Skeletal muscle tissue (tissue), 4 donors: Measurements from ENCODE around the gene TMBIM4. TPM values are rescaled to one million over a fixed set of nuclear protein-coding genes. Genes with fewer than 3 reads are reported as not detected.
"Not testable (repeated sequence)": the region's sequence is repeated elsewhere in the genome, so short reads cannot be mapped to it uniquely, and the experiment has no call there.

Source experiments
- H3K27ac ChIP-seq: one replicate; pipeline ENCODE4 v1.7.0; 2013; ENCODE audit warnings: mild to moderate bottlenecking, low read depth, low read length, inconsistent platforms
- H3K27me3 ChIP-seq, 3 donors: one replicate each; pipeline ENCODE4 v1.7.0; 2013; ENCODE audit warnings: low read length in 3 of 3; ENCODE audit not compliant: control insufficient read depth in 3 of 3, insufficient read depth in 3 of 3
- H3K36me3 ChIP-seq, 3 donors: one replicate each; pipeline ENCODE4 v1.7.0; 2013; ENCODE audit warnings: low read length in 3 of 3; ENCODE audit not compliant: control insufficient read depth in 3 of 3, insufficient read depth in 3 of 3
- H3K4me1 ChIP-seq, 3 donors: one replicate each; pipeline ENCODE4 v1.7.0; 2013; ENCODE audit warnings: low read length in 3 of 3, mild to moderate bottlenecking in 3 of 3; ENCODE audit not compliant: control insufficient read depth in 3 of 3, insufficient read depth in 3 of 3
- H3K4me3 ChIP-seq, 3 donors: one replicate each; pipeline ENCODE4 v1.7.0; 2013; ENCODE audit warnings: low read length in 3 of 3
- H3K9ac ChIP-seq, 3 donors: one replicate each; pipeline ENCODE4 v1.7.0; 2013; ENCODE audit warnings: low read length in 3 of 3, mild to moderate bottlenecking in 3 of 3, moderate library complexity in 2 of 3, low read depth in 1 of 3
- H3K9me3 ChIP-seq, 3 donors: one replicate each; pipeline ENCODE4 v1.7.0; 2013; ENCODE audit warnings: low read length in 3 of 3; ENCODE audit not compliant: control insufficient read depth in 3 of 3
- total RNA-seq: library from RNA; depleted of rRNA; stranded (reverse); fragments of >200 nt; gene quantifications from one replicate; pipeline ENCODE4 v1.2.3, GENCODE V29; 2014
- donor health status: Osteomylitis.

Gene TMBIM4
- total RNA-seq, 1 donor from 2014 or later, result 28.7 TPM

GRCh38 chr12:66187821-66188220, 18.0 kb upstream of the TMBIM4 start:
- no peak overlapping the region for H3K9ac ChIP-seq
- H3K27ac ChIP-seq, result no peak overlapping the region
- H3K4me3 ChIP-seq, result no peak overlapping the region
- H3K27me3 ChIP-seq, result peaks cover 9 to 13% (median 11%) of the 10 kb centered on the region in 3 donors
- no peaks in the 10 kb centered on the region for H3K36me3 ChIP-seq
- peaks cover 0 to 12% (median 8%) of the 10 kb centered on the region in 3 donors for H3K4me1 ChIP-seq
- H3K9me3 ChIP-seq, result no peaks in the 10 kb centered on the region

DNA sequence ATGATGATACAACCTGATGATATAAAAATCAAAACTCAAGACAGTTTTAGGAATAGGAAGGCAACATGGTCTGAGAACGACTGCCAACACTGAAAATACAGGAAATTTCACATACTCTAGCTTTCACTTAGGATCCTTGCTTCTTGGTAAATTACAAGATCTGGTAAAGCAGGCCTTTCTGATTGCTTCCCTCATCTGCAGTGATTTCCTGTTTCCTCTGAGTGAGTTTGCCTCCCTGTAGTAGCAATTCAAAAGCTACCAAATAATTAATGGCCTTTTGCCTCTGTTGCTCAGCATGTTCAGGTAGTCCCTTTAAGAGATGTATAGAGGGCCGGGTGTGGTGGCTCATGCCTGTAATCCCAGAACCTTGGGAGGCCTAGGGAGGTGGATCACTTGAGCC, 17.2 kb upstream of the TMBIM4 start:
- H3K9me3 ChIP-seq, result no peaks in the 10 kb centered on the region

GRCh38 chr12:66184822-66185221, 15.0 kb upstream of the TMBIM4 start:
- not testable (repeated sequence) for H3K4me1 ChIP-seq, H3K27ac ChIP-seq, H3K9me3 ChIP-seq, H3K4me3 ChIP-seq, H3K36me3 ChIP-seq, H3K9ac ChIP-seq
- H3K27me3 ChIP-seq, result peaks cover 9 to 13% (median 13%) of the 10 kb centered on the region in 3 donors

More for the DNA sequence above, 17.2 kb upstream of the TMBIM4 start:
- Histone ChIP-seq H3K27me3 (peaks cover 9 to 13% (median 11%) of the 10 kb centered on the region in 3 donors), H3K27ac (peak overlapping the region; percentile 23), H3K36me3 (no peaks in the 10 kb centered on the region), H3K4me1 (peaks cover 0 to 12% (median 8%) of the 10 kb centered on the region in 3 donors), H3K4me3 (no peak overlapping the region), H3K9ac (no peak overlapping the region)

GRCh38 chr12:66182956-66183355, 13.2 kb upstream of the TMBIM4 start:
- H3K4me3 ChIP-seq, result no peak overlapping the region
- H3K9me3 ChIP-seq, result no peaks in the 10 kb centered on the region
- H3K4me1 ChIP-seq, result peaks cover 0 to 5% (median 0%) of the 10 kb centered on the region in 3 donors
- no peaks in the 10 kb centered on the region for H3K36me3 ChIP-seq
- H3K27ac ChIP-seq, result no peak overlapping the region
- H3K9ac ChIP-seq, result no peak overlapping the region
- peaks cover 2 to 5% (median 3%) of the 10 kb centered on the region in 3 donors for H3K27me3 ChIP-seq

DNA sequence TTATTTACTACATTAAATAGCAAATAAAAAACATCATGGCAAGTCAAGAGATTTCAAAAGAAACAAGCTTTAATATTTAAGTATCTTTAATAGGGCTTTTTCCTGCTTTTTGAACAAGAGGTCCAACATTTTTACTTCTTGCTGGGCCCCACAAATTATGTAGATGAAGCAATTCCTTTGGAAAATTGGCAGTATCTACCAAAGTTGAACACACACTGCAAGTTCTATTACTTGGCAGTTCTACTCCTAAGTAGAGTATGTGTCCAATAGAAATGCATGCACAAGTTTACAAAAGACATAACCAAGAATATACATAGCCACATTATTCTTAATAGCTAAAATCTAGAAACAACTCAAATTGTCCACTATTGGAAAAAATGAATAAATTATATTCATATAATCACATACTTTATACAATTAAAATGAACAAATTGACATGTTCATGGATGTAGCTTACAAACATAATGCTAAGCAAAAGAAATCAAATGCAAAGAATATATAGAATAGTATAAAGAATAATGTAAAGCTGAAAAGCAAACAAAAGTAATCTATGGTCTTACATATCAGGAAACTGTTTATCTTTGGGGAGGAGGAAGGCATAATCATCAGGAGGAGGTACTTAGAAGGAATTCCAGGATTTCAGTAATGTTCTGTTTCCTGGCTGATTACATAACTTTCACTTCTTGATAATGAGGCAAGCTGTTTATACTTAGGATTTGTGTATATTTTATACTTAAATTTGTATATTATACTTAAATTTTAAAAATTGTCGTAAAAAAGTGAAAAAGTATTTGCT, 6.5 kb upstream of the TMBIM4 start:
- H3K9ac ChIP-seq, result no peak overlapping the region
- H3K27me3 ChIP-seq, result no peaks in the 10 kb centered on the region
- no peaks in the 10 kb centered on the region for H3K4me1 ChIP-seq
- no peak overlapping the region for H3K4me3 ChIP-seq
- no peak overlapping the region for H3K27ac ChIP-seq
- H3K36me3 ChIP-seq, result no peaks in the 10 kb centered on the region
- no peaks in the 10 kb centered on the region for H3K9me3 ChIP-seq

GRCh38 chr12:66174391-66175325, 4.9 kb upstream of the TMBIM4 start:
- not testable (repeated sequence) for H3K9ac ChIP-seq, H3K9me3 ChIP-seq, H3K27ac ChIP-seq, H3K36me3 ChIP-seq, H3K4me3 ChIP-seq, H3K4me1 ChIP-seq, H3K27me3 ChIP-seq

- Histone ChIP-seq H3K9me3 (no peaks in the 10 kb centered on the region), H3K27me3 (no peaks in the 10 kb centered on the region), H3K9ac (no peak overlapping the region), H3K4me1 (peaks cover 8 to 13% (median 9%) of the 10 kb centered on the region in 3 donors), H3K4me3 (peak overlapping the region in 2 of 3 donors; percentile 98), H3K36me3 (peaks cover 0 to 3% (median 0%) of the 10 kb centered on the region in 3 donors), H3K27ac (no peak overlapping the region)
Observed at GRCh38 chr12:66170606-66171005, 810 bp upstream of the TMBIM4 start.

DNA sequence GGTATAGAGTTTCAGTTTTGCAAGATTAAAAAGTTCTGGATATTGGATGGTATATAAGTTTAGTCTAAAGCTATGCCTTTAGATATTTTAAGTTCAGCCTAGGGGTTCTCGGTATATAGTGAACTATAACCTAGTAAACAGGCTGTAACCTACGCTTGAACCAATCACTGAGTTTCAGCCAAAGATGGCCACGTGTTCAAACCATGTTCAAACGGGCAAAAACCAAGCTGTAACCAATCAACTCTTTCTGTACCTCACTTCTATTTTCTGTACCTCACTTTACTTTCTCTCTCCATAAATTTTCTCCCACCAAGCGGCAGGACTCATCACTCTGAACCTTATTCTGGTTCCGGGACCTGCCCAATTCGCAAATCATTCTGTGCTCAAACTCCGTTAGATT, 1.4 kb downstream of the TMBIM4 start:
- peaks cover 8 to 13% (median 9%) of the 10 kb centered on the region in 3 donors for H3K4me1 ChIP-seq
- peak overlapping the region; percentile 96 to 98 (median 98) for H3K4me3 ChIP-seq
- peaks cover 0 to 3% (median 0%) of the 10 kb centered on the region in 3 donors for H3K36me3 ChIP-seq
- peak overlapping the region; percentile 86 to 97 (median 96) for H3K9ac ChIP-seq
- H3K9me3 ChIP-seq, result no peaks in the 10 kb centered on the region
- H3K27me3 ChIP-seq, result no peaks in the 10 kb centered on the region
- peak overlapping the region; percentile 97 for H3K27ac ChIP-seq

DNA sequence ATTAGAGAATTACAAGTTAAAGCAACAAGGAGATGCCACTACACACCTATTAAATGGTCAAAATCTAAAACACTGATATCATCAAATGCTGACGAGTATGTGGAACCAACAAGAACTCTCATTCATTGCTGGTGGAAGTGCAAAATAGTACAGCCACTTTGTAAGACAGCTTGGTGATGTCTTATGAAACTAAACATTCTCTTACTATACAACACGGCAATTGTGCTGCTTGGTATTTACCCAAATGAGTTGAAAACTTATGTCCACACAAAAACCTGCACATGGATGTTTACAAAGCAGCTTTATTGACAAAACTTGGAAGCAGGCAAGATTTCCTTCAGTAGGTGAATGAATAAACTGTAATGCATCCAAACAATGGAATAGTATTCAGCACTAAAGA, 3.2 kb downstream of the TMBIM4 start:
- peaks cover 8 to 13% (median 9%) of the 10 kb centered on the region in 3 donors for H3K4me1 ChIP-seq
- no peaks in the 10 kb centered on the region for H3K9me3 ChIP-seq
- H3K36me3 ChIP-seq, result peaks cover 0 to 3% (median 0%) of the 10 kb centered on the region in 3 donors
- no peak overlapping the region for H3K27ac ChIP-seq
- H3K9ac ChIP-seq, result no peak overlapping the region
- H3K27me3 ChIP-seq, result no peaks in the 10 kb centered on the region
- no peak overlapping the region for H3K4me3 ChIP-seq
